8988T (cell line): ENCODE measurements around the gene KCNE4.

ENCODE experiments used
- DNase-seq: peaks from one replicate; pipeline ENCODE4 v3.0.0; 2011

Gene KCNE4, protein sequence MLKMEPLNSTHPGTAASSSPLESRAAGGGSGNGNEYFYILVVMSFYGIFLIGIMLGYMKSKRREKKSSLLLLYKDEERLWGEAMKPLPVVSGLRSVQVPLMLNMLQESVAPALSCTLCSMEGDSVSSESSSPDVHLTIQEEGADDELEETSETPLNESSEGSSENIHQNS

DNA sequence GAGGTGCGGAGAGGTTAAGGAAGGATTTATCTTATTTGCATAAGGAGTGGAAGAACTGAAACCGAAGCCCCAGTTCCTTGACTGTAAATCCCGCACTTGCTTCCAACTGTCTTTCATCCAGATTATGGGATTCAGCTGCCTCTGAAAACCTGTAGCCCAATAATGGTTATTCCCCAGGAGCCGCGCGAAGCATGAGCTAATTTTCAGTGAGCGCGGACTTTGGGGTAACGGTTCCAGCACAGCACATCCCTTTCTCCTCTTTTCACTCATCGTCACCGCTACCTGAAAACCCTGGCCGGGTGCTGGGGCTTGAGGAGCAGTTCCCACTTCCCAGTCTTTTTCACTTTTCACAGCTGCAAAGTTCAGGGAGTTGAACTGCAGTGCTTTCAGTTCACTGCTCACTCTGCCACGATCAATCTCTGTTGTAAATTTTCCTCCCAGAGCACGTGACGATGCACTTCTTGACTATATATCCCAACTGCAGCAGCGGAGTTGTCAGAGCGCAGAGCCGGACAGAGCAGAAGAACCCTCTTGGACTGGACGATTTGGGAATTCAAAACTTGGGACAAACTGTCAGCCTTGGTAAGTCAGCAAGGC, at the start of gene KCNE4:
KCNE4 (plus strand) TSS at position 498 of the 597 bp plus-strand sequence. CDS start 641 bp downstream, outside the sequence.
- DNase-seq: no peak

GRCh38 chr2:223003191-223003590, 48.8 kb upstream of the KCNE4 start:
- DNase-seq: no peak

DNA sequence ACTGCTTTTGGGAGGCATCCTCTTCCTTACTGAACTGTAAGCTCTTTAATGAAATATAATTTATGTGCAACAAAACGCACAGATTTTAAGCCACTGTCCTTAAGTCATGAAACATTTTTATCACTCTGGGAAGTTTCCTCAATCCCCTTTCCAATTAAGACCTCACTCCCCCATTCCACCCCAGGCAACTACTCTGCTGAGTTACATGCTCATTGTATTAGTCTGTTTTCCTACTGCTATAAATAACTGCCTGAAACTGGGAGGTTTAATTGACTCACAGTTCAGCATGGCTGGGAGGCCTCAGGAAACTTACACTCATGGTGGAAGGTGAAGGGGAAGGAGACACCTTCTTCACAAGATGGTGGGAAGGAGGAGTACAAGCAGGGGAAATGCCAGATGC, 46.5 kb upstream of the KCNE4 start:
- no peak for DNase-seq

GRCh38 chr2:223007531-223007930, 44.5 kb upstream of the KCNE4 start:
- no peak for DNase-seq

DNA sequence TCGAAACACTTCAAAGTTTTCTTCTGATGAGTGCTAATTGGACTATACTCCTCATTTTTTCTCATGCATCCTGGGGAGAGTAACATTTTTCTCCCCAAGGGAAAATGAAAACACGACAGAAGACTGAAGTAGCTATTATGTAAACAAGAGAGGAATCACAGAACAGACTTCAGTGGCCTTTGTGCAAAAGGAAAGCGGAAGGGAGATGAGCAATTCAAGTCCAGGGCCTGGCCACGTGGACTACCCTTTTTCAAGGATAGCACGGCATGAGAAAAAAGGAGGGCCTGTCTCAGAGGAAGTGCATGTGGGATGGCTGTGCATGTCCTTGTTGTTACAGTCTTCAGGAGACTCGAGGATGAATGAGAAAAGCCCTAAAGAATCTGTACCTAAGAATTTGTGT, 43.8 kb upstream of the KCNE4 start:
- DNase-seq: no peak

DNA sequence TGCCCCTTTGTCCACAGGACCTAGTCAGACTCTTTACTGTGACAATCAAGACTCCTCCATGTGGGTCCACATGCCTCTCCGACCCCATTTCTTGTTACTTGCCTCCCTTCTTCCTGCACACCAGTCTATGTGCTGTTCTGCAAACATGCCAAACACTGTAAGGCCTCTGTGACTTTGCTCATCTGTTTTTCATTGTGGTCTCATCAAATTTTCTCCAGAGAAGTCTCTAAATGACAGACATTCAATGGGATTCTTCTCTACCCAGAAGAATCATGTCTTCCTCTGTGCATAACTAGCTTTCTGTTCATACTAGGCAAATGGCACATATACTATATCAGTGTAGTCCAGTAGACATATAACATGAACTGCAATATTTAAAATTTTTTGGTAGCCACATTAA, 43.0 kb upstream of the KCNE4 start:
- no peak for DNase-seq

- DNase-seq: no peak
These were observed 41.3 kb upstream of the KCNE4 start for GRCh38 chr2:223010641-223011040.

DNA sequence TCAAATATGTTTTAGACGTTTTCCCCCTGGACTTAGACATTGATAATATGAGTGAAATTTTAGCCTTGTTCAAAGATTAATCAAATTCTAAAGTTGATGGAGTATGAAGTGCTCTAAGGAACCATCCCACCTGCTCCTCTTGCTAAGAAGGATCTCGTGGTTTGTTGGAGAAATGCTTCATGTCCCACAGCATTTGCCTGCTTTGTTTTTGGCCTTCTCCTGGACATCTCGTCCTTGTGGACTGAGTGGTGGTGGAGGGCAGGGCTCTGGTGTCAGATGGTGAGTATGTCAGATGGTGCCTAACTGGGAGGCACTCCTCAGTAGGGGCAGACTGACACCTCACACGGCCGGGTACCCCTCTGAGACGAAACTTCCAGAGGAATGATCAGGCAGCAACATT, 39.7 kb upstream of the KCNE4 start:
- no peak for DNase-seq

GRCh38 chr2:223019390-223019930, 32.5 kb upstream of the KCNE4 start:
- no peak for DNase-seq

DNA sequence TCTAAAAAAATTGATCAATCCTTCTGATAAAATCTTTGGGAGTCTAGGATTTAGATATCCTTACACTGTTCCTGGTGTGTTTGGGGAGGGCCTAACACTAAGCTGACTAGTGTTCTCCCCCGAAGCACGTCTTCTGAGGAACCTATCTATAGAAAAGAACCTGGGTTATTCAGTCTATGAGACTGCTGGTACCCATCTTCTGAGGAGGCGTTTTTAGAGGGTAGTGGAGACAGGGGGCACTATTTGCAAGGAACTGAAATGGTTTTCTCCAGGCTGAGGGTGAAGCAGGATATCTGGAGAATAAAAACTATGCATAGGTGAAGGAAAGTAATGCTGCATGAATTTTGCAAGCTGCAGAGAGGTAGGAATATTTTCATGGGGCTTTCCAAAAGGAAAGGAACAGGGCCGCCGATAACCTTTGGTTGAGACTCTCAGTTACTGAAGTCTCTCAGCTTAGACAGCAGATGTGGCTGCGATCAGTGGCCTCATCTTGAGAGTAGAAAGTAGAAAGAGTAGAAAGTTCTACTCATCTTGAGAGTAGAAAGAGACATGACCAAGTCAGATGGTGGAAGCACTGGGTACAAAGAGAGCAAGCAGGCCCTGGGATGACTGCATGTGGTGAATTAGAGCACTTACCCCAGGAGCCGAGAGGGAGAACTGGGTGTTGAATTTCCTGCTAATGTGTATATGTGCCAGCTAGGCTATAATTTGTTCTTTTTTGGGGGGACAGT, 31.8 kb upstream of the KCNE4 start:
- DNase-seq: no peak

DNA sequence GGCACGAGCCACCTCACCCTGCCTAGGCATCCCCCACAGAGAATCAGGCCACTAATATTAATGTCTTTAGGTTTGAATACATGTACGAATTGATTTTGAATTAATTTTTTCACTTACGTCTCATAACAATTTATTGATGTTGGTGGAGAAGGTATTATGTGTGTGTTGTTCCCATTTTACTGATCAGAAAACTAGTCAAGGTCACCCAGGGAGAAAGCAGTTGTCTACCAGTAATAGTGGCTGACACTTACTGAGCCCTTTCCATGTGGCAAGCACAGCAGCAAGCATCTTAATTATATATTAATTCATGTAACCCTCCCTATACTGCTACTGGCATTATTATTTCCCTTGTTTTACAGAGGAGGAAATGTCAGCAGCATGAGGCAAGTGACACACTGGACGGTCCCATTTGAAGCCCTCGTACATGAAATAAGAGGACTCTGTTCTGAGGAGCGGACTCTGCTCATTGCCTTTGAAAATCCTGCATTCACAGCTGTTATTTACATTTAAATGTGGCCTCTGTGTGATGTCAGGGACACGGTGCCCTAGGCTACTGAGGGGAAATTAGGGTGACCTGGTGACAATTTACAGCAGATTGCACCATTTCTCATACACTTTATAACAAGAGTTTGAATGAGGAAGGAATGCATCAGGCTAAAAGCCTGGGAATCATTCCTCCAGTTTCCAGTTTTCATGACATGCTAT, 30.9 kb upstream of the KCNE4 start:
- no peak for DNase-seq

GRCh38 chr2:223026357-223027110, 25.5 kb upstream of the KCNE4 start:
- DNase-seq: no peak

- DNase-seq: no peak
These were observed 24.5 kb upstream of the KCNE4 start for GRCh38 chr2:223027442-223027841.

DNA sequence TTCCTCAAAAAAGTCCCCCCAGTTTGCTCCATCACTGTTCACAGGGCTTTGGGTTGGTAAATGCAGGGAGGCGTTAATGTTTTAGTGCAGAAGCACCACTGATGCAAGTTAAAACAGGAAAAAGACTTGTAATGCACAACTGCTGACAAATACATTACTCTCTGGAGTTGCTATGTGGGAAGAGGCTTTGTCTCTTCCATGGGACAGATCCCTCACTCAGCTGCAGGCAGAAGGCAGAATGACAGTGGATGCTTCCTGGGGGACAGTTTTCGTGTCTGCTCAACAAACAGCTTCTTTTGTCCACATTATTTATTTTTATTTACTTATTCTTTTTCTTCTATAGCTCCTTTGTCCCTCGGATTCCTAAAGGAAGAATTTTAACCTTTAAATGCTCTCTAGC, 22.7 kb upstream of the KCNE4 start:
- no peak for DNase-seq

DNA sequence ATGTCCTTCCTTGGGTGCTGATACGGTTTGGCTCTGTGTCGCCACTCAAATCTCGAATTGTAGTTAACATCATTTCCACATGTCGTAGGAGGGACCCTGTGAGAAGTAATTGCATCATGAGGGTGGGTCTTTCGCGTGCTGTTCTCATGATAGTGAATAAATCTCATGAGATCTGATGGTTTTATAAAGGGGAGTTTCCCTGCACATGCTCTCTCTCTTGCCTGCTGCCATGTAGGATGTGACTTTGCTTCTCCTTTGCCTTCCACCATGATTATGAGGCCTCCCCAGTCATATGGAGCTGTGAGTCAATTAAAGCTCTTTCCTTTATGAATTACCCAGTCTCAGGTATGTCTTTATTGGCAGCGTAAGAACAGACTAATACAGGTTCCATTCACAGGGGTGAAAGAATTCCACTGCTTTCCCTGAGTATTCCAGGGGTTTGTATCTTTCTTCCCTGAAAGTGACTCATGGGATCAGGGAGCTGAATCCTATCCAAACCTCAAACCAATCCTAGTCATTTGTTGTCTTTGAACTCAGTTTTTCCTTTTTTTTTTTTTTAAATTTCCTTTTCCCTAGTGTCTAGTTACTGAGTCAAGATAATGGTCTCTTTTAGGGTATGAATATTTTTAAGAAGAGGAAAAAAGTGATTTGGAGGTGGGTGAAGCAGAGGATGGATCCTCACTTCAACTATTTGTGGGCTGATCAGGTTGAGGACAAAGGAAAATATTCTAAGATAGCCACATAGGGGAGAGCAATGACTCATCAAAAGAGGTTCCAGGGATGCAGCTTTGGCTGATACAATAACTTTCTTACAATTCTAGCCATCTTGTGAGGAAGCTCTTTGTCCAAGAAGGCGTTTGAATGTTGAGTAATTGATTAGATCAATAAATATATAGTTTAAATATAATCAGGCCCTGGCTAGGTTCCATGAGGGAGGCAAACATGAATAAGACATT, 19.5 kb upstream of the KCNE4 start:
- DNase-seq: no peak

- DNase-seq: no peak
These were observed 17.6 kb upstream of the KCNE4 start for GRCh38 chr2:223034221-223034975.

GRCh38 chr2:223036790-223037444, 15.1 kb upstream of the KCNE4 start:
- no peak for DNase-seq

DNA sequence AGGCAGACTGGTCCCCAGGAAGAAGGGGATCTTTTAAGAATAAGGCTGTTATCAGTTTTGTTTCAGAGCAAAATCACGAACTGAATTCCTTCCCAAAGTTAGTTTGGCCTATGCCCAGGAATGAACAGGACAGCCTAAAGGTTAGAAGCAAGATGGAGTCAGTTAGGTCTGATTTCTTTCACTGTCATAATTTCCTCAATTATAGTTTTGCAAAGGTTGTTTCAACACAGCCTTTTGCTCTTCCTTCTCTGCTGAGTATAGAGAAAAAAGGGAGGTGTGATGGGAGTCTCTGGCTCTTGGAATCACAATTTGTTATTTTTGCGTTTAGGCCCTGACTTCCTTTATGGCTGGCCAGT, 14.6 kb upstream of the KCNE4 start:
- no peak for DNase-seq

- no peak for DNase-seq
These were observed 12.4 kb upstream of the KCNE4 start for GRCh38 chr2:223039618-223040017.

GRCh38 chr2:223040527-223040926, 11.5 kb upstream of the KCNE4 start:
- DNase-seq: no peak
